GM21825 (cell line): ENCODE measurements around the gene POU3F3.

Experiments
- ATAC-seq: cut with Tn5 transposase; IDR thresholded peaks from one replicate; pipeline ENCODE4 v1.9.1; 2021; ENCODE audit warnings: mild to moderate bottlenecking, moderate library complexity; ENCODE audit not compliant: unreplicated experiment

POU3F3 gene

DNA sequence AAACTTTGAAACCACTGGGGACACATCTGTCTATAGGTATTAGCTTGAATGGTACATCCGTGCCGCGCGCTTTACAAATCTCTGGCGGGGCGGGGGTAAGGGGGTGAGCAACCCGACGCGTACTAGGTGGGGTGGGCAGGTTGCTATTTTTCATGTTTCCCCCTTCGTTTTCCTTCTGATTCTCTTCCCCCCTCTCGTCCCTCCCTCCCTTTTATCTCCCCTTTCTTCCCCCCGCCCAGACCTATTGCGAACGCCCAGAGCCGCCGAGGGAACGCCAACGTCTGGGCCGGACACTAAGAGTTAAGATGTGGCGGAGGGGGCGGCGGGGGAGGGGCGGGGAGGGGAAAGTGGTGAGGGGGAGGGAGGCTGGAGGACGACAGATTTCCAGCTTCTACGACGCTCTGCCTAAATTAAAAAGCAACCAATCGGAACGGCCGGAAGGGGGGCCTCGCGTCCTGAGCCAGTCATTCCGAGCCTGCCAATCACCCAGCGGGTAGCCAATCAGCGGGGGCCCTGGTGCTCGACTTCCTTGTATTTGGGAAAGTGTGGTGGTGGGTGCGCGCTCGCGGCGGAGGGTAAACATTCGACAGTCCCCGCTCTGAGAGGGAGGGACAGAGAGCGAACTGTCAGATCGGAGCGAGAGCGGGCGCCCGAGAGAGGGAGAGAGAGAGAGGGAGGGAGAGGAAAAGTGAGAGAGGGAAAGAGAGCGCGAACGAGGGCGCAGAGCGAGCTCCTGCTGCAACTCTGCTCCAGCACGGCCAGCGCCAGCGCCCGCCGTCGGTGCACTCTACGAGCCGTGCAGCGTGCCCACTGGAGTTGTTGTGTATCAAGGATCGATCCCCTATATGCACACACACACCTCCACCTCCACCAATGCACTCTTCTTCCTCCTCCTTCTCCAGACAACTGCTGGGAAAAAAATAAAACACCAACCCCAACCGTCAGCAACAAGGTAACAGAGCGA, at the start of gene POU3F3:
TSS of gene POU3F3 (plus strand) at position 582 of the 964 bp plus-strand sequence. CDS start 1,396 bp downstream, outside the sequence.
- no peak for ATAC-seq

DNA sequence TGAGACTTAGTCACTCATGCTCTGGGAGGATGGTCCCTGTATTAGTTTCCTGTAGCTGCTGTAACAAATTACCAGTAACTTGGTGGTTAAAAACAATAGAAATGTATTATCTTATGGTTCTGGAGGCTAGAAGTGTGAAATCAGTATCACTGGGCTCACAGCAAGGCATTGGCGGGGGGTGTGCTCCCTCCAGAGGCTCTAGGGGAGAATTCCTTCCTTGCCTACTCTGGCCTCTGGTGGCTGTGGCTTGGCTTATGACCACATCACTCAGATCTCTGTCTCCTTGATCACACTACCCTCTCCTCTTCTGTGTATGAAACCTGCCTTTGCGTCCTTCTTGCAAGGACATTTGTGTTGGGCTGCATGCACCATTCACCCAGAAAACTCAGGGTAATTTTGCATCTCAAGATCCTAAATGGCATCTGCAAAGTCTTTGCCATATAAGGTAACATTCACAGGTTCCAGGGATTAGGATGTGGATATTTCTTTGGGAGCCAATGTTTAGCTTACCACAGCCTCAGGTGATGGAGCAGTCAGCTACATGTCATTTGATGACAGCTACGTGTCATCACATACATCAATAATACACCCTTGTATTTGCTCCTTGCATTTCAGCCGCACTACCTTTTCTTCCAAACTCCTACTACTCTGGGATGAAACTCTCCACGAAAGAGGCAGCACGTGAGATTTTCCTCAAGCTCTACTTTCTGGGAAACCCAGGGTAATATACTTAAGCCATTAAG, 49.6 kb upstream of the POU3F3 start:
- no peak for ATAC-seq

DNA sequence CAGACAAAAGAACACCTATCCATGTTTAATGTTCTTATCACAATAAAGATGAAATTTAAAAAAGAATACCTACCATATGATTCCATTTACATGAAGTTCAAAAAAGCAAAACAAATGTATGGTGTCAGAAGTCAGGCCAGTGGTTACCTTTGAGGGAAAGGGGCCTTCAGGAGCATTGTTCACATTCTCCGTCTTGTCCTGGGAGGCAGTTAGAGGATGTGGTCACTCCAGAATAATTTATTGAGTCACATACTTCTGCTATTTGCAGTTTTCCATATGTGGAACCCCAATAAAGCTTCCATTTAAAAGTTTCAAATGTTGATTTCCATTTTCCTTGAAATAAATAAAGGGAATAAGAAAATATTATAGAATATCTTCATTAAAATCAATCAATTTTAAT, 41.6 kb upstream of the POU3F3 start:
- ATAC-seq, result no peak

DNA sequence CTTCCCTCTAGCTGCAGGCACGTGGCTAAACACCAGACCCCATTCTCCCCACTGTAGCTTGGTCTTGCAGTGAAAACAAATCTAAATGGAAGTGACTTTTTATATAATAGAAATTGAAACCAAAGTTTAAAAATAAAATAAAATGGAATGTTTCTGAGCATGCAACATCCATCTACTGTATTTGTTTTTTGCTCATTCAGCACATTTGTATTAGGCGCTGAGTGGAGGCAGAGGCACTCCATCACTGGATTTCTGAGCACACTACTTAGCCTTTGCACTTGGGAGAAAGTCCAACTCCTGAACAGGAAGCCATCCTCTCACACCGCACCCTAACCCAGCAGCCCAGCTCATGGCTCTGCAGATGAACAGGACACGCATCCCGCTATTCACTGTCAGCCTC, 37.8 kb upstream of the POU3F3 start:
- no peak for ATAC-seq

DNA sequence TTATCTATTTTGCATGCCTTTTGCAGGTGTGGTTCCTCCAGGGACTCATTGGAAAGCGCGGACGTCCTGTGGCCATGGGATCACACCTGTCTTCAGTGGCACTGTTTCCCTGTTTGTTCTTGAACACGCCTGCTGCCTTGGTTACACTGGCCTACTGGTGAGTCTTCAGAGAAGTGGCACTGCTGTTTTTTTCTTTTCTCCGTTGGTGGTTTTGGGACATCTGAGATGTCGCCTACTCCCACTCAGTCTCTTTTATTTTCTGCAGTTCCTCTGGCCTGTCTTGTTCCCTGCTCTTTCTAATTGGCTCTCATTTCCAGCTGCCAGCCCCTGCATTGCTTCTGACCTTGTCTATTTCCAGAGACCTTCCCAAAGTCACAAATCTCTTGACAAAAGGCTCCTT, 35.7 kb upstream of the POU3F3 start:
- no peak for ATAC-seq

DNA sequence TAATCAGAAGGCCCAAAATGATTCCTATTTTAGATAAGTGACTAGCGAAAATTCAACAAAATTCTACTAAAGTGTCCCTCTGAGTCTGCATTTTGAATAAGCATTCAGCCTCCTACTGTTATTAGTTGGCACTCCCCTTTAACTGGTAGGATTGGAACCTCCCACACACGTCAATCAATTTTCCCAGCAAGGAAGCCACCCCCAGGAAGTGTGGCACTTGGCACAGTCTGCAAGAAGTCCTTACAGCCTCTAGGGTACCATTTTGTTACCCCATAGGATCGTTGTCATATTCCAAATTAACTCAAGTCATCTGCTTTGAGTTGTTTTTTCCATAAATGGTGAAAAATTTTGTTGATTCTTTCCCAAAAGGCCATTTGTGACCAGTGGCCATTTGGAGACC, 33.8 kb upstream of the POU3F3 start:
- ATAC-seq, result no peak

DNA sequence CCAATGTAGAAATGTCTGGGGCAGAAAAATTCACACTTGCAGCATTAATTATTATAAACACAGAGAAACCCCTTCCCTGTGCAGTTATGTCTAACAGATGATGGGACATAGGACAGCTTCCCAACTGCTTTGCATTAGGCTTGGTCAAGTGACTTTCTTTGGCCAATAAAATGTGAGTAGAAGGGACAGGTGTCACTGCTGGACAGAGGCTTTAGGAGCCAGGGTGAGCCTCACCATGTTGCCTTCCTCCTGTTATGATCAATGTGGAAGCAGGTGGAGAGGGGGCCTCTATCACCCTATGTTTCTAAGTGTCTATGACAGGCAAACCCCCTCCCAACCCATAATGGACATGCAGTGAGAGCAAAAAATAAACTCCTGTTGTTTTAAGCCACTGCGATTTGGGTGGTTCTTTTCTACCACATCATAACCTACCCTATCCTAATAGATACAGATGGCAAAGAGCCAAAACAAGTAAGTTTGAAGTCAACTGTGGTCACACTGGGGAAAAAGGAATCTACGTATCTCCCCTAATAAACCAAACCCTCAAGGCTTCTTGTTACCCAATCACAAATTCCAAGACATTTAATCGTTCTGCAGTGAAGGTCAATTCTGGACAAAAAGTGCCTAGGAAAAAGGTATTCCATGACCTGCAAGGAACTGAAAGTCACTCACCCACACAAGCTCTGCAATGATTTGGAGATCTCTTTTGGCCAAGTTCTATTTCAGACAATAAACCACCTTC, 28.6 kb upstream of the POU3F3 start:
- no peak for ATAC-seq

DNA sequence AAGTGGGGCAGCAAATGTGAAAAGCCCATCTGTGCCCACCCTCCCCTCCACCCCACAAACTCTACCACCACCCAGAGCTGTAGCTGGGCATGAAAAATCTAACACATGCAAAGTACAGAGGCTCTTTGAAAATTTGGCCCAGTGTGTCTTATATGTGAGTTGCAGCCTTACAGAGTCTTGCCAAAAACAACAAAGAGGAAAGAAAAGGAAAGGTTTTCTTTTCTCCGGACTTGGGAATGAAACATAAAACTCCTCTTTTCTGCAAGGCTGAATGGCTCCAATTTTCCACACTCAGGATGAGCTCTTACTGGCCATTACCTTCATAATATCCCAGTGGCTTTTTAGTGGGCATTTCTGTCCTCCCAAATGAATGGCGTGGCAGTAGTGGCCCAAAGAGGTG, 27.9 kb upstream of the POU3F3 start:
- ATAC-seq, result no peak

DNA sequence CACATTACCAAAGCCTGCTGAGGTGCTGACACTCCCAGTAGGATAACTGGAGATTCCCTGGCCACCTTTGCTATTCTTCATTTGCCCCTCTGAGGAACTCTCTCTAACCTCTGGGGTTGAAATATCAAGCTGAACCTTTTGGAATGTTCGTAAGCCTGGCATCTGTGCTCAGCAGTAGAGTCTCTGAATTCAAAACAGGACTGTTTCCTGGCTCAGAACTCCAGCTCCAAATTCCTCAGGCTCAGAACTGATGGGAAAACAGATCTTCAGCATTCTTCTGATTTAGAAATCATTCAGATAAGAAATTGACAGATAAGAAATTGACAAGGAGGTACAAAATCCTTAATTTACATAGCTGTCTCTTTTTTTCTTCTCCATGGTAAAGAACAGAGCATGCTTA, 22.2 kb upstream of the POU3F3 start:
- ATAC-seq, result no peak

DNA sequence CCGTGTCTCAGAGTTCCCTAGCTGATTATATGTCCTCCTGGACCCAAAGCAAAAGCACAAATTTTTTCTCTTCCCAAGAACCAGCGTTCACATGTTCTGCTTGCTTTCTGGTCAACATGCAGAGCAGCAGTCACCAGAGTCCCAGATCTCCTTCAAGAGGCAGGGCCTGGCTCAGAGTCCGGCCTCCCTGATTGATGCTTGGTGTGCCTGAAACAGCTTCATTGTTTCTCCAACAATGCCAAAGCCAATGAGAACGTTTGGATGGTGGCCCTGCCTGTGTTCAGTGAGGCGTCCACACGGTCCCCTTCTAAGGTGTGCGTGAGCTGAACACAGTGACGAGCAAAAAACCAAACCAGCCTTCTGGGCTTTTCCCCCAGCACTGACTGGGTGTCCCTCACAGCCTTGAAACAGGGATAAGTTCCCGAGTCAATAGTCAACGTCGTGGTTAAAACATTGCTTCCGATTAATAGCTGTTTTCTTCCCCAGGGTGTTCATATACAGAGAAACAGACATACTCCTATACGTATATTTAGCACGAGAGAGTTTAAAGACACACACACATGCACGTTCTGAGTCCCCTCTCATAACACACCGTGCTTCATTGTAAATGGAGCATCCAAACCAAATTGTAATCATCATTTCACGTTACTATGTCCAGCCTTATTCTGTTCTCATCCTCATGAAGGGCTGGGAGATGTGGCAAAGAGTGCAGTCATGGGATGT, 19.3 kb upstream of the POU3F3 start:
- no peak for ATAC-seq

DNA sequence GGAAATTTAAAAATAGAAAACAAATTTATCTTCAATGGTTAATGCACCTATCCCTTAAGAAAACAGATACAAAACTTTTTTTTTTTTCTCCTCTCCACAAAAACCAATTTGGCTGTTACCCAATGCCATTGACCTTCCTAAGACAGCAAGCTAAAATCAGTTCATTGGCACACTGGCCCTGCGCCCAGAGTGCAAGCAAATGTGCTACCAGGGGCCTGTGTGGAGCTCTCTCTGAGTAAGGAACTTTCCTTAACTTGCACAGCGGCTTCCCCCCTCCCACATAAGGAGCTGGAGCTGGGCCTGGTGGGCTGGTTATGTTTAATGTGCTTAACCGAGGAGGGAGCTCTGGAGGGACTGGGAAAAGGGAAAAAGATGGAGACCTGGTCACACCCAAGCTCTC, 17.6 kb upstream of the POU3F3 start:
- no peak for ATAC-seq

DNA sequence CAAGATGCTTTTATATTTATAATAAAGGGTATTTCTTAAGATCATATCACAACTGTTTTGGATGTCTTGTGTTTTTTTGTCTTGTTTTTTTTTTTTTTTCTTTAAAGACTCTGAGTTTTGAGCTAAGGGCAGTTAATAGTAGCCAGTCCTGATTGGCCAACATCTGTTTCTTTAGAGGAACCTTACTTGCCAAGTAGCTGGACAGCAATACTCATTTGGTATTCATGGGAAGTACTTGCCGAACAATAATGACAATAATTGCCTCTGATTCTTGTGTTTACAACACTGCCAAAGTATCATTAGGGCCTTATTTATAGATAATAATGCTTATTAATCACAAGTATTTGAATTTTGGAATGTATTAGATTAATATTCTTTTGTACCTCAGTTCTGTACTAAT, 17.1 kb upstream of the POU3F3 start:
- no peak for ATAC-seq

DNA sequence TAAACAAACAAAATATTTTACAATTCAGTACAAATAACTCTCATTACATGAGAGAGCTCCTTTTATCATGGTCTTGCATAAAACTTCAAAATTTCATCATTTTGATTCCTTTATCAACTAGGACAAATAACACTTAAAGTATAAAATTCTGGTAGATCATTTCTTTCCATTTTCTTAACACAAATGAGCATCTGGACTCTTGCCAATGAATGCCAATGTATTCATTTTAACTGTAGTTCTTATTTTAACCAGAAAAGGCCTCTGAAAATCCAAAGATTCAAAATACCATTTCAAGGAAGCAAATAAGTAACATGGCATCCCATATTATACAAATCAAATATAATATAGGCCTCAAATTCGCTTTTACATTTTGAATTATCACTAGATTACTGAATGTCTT, 13.8 kb upstream of the POU3F3 start:
- ATAC-seq, result no peak

DNA sequence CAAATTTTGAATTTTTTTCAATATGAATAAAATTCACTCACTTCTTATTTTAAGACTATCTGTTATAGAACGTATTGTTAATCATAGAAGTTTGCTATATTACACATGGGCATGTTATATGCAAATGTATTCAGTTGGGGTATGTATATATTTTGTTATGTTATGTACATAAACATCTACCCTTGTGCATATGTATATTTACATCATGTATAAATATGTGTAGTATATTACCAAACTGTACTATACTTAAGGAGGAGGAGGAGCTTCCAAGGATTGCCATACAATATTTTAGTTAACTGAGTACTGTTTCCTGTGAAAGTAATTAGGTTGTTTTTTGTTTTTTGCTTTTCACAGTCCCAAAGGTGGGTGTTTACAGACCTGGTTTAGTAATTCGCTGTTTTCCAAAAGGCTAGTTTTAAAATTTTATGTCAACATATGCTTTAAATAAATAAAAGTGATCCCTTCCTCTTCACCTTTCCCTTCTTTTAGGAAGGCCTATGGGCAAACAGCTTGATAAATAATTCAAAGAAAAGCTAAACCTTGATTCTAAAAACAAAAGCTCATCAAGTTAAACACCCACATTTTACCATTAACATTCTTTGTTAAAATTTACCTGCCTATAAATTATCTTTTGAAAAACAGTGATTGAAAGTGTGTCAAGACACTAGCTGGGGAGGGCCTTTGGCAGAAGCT, 12.9 kb upstream of the POU3F3 start:
- ATAC-seq, result no peak

DNA sequence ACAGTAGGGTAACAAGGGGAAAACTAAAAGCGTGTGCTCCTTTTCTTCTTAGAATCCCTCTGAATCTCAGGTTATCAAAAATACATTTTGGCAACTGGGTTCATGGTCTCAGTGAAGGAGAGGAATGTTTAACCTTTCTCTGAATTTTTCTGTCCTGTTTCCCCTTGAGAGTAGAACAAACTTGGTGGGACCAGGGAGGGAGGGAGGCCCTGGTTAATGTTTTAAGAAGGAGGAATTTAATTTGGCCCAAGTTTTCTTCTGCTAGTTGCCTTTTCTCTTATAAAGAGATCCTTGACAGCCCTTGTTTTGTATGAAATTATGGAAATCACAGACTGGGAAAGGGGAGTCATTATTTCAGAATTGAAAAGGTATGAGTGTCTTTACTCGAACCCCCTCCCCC, 12.2 kb upstream of the POU3F3 start:
- ATAC-seq, result no peak

DNA sequence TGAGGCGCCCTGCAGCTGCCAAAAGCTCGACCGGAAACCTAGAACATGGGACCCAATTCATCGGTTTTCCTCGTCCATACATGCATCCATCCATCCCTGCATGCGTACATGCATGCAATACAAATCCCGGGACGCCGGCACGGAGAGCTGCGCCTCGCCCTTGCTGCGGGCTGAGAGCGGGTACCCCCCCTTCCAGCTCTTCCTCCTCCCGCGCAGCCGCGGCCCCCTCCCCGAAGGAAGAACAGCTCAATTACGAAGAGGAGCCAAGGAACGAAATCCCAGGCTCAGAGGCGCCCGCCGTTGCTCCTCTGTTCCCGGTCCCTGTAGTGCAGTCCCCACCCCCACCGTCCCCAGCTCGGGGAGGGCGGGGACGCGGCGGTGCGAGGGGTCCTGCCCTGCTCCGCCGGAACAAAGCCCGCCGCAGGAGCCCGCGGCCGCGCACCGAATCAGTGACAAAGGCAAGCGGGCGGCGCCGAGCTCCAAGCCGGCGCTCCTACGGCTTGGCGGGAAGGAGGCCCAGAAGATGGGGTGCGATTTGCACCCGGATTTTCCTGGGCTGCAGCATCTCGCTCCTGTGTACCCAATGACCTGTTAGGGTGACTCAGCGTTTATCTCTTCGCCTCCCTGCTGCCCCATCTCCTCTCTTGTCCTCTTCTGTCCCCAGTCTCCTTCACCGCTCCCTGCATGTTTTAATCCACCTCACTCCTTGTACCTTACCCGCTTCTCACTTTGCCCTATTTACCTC, 8.9 kb upstream of the POU3F3 start:
- ATAC-seq, result no peak

DNA sequence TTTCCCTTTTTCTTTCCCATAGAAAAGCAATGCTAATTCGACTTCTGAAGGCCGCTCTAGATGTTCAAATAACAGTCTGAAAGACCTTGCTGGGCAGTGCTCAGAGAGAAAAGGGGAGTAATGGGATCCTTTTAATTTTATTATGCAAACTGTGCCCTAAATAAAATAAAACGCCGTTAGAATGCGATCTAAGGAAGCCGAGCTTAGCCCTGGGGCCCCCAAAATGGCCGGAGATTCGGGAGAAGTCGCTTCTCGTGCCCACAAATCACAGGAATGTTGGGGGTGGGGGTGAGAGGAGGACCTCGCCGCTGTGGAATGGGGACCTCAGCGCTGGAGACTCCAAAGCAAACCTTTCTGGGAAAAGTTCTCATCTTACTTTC, 8.4 kb upstream of the POU3F3 start:
- no peak for ATAC-seq

DNA sequence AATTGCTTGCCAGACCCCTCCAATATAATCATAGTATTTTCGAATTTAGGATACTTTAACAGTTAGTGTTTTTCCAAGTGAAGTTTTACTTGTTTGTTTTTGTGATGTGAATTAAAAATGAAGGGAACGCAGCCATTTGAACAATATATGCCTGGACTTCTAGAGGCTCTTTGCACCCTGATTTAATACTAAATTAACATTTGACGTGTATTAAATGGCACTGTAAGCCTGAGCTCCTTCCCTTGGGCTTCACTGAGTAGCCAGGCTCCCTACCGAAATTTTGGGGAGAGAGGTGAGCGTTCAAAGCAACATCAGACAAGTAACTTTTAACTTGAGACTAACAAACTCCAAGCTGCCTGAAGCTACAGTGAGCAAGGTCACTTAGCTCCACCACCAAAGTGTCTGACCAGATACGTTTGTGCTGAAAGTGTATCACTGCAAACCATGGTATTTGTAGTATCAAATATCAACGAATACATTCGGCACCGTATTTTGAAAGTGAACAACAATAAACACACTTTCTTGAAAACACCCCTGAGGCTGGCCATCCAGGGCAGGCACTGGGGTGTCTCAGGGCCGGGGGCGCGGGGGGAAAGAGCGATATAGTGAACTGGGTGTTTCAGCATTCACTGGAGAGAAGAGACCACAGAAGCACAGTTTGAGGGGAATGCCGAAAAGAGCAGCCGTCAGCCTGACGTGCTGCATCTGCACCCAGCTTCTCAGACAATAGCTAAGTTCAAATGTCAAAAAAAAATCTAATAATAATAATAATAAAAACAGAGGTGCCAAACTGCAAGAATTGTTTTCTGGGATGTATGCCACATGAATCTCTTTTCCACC, 7.7 kb upstream of the POU3F3 start:
- ATAC-seq, result no peak
